ENCODE results near the gene EEPD1.
"Not testable (repeated sequence)": the region's sequence is repeated elsewhere in the genome, so short reads cannot be mapped to it uniquely, and the experiment has no call there.

Gene EEPD1

GRCh38 chr7:36317276-36317675 is 164.2 kb downstream of the EEPD1 start:
- DNase-seq (ENCODE audit: low read depth) = no peak

GRCh38 chr7:36318116-36318515 is 165.1 kb downstream of the EEPD1 start:
- no peak for DNase-seq (ENCODE audit: low read depth)

DNA sequence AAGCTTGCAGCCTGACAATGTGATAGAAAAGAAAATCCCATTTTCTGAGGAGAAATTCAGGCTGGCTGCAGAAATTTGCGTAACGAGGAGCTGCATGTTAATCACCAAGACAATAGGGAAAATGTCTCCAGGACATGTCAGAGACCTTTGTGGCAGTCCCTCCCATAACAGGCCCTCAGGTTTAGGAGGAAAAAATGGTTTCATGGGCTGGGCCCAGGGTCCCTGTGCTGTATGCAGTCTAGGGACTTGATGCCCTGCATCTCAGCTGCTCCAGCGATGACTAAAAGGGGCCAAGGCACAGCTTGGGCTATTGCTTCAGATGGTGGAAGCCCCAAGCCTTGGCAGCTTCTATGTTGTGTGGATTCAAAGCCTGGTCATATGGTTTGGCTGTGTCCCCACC is 168.2 kb downstream of the EEPD1 start:
- not testable (repeated sequence) for DNase-seq (ENCODE audit: low read depth)

GRCh38 chr7:36336390-36336789 is 183.3 kb downstream of the EEPD1 start:
- no peak for DNase-seq (ENCODE audit: low read depth)

- DNase-seq (ENCODE audit: low read depth) = no peak
These were observed 185.2 kb downstream of the EEPD1 start for GRCh38 chr7:36338256-36338655.

DNA sequence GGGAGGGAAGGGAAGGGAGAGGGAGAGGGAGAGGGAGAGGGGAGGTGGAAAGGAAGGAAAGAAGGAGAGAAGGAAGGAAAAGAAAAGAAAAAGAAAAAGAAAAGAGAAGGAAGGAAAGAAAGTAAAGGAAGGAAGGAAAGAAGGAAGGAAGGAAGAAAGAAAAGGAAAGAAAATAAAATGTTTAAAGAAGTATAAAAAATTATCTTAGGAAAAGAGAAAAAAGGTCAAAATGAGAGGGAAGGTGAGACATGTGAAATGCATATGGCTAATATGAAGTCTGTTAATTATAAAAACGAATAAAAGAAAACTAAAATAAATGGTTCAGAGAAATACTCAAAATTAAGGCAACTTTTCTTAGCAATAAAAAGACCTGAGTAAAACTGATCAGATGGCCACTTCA is 190.5 kb downstream of the EEPD1 start:
- DNase-seq (ENCODE audit: low read depth) = no peak

GRCh38 chr7:36344622-36345021 is 191.6 kb downstream of the EEPD1 start:
- no peak for DNase-seq (ENCODE audit: low read depth)

DNA sequence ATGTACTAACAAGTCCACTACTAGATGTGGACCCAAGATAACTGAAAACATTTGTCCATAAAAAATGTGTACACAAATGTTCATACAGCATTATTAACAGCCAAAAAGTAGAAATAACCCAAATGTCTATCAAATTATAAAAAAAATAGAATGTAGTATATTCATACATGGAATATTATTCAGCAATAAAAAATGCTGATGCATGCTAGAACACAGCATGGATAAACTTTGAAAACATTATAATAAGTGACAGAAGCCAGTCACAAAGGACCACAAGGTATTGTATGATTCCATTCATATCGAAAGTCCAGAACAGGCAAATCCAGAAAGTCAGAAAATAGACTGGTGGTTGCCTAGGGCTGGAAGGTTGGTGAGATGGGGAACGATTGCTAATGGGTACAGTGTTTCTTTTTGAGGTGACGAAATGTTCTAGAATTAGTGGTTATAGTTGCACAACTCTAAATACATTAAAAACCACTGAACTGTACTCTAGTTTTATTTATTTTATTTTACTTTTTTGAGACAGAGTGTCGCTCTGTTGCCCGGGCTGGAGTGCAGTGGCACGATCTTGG is 193.3 kb downstream of the EEPD1 start:
- DNase-seq (ENCODE audit: low read depth) = no peak

DNA sequence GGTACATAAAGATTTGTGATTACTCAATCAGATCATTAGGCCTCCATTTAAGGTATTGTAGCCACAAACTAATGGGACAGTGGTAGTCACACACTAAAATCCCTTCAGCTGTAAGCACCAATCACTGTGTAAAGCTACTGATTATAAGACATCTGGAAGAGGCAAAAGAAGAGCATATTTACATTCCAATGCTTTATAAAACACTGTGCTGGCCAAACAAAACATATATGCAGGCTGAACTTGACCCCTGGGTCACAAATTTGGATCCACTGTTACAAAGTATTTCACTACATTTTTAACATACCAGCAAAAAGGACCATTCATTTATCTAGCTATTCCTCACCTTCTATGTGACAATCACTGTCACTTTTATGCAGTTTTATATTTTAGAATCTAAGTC is 195.2 kb downstream of the EEPD1 start:
- no peak for DNase-seq (ENCODE audit: low read depth)

DNA sequence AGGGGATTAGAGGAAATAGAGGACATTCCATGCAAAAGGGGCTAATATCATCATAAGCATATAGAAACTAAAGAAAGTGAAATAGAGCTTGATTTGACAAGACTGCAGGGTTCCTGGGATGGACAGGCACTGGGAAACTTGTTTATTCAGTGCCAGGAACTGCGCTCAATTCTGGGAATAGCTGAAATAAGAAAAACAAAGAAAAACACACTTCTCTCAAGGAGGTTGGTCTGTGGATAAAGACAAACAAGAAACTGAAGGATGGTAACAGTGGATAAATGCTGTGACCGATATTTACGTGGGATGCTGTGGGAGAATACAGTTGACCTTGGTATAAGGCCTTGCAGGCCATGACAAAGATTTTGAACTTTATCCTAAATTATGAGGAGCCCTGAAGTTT is 195.7 kb downstream of the EEPD1 start:
- DNase-seq (ENCODE audit: low read depth) = no peak

DNA sequence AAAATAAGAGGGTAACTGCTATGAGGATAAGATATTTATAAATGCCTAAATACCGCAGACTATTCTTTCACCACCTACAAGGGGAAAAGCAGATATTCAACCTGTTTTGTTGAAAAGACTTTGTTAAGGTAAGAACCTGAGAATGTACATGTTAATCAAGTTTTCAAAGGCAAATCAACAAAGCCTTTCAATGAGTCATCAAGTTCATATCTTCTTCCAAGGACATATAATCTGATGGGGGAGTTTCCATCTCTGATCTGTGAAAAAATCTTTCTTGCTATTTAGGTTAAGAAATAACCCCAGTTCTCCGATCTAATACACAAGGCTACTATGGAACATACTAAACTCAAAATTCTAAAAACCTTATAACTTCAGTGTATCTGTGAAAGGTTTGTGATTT is 196.6 kb downstream of the EEPD1 start:
- no peak for DNase-seq (ENCODE audit: low read depth)
